SK-N-SH (cell line): ENCODE data around the gene STX18. TPM values are rescaled to one million over a fixed set of nuclear protein-coding genes. Genes with fewer than 3 reads are reported as not detected.

ENCODE experiments used
- CTCF ChIA-PET: fragments of 300-600, 350-600 bp; formaldehyde crosslinking; extraction: SDS; loops from one replicate; lab custom pipeline; 2021; lab: Yijun Ruan, JAX
- POLR2A ChIA-PET: fragments of 350-600 bp; sonication (Branson Sonifier 250); formaldehyde crosslinking; extraction: SDS; loops from one replicate; lab custom pipeline; 2020; ENCODE audit warnings: antibody characterized with exemption, inconsistent platforms; lab: Yijun Ruan, JAX
- DNase-seq: peaks from one replicate; pipeline ENCODE4 v3.0.0; 2012
- H2AFZ ChIP-seq: fragments of 200-600 bp; sonication (generic); 2 replicates; pipeline ENCODE4 v1.8.1; 2016; ENCODE audit warnings: antibody characterized with exemption, mild to moderate bottlenecking, low read depth
- H3F3A ChIP-seq: fragments of 200-600 bp; sonication (generic); replicated peaks from 2 replicates; pipeline ENCODE3; 2016; ENCODE audit warnings: antibody characterized with exemption, mild to moderate bottlenecking; ENCODE audit not compliant: insufficient read depth
- H3K27ac ChIP-seq, 2 experiments: fragments of 200-500 bp in 1 of 2; fragments of 200-600 bp in 1 of 2; sonication (Bioruptor generic) in 1 of 2; sonication (generic), shearing (Covaris generic) in 1 of 2; 2 replicates each; pipeline versions ENCODE4 v1.5.1 to v1.6.1; 2014 to 2016; ENCODE audit warnings: low read depth in 2 of 2, inconsistent platforms in 1 of 2, low read length in 1 of 2, mild to moderate bottlenecking in 1 of 2, mixed read lengths in 1 of 2
- H3K27me3 ChIP-seq: fragments of 200-600 bp; sonication (generic), shearing (Covaris generic); 2 replicates; pipeline ENCODE4 v1.6.1; 2016; ENCODE audit warnings: mixed run types; ENCODE audit not compliant: insufficient read depth
- H3K36me3 ChIP-seq, 2 experiments: fragments of 200-500 bp in 1 of 2; fragments of 200-600 bp in 1 of 2; sonication (Bioruptor generic) in 1 of 2; sonication (generic) in 1 of 2; replicated peaks in 1 of 2; 2 replicates each; pipeline versions ENCODE3 to v1.5.1; 2014 to 2016; ENCODE audit warnings: low read length in 1 of 2, mild to moderate bottlenecking in 1 of 2; ENCODE audit not compliant: insufficient read depth in 2 of 2, control insufficient read depth in 1 of 2
- H3K4me1 ChIP-seq, 2 experiments: fragments of 200-500 bp in 1 of 2; fragments of 200-600 bp in 1 of 2; sonication (Bioruptor generic) in 1 of 2; sonication (generic), shearing (Covaris generic) in 1 of 2; 2 replicates each; pipeline versions ENCODE4 v1.5.1 to v1.6.1; 2014 to 2016; ENCODE audit warnings: low read depth in 1 of 2, low read length in 1 of 2, mixed run types in 1 of 2; ENCODE audit not compliant: insufficient read depth in 2 of 2, control insufficient read depth in 1 of 2
- H3K4me2 ChIP-seq: fragments of 200-600 bp; sonication (generic), shearing (Covaris generic); 2 replicates; pipeline ENCODE4 v1.6.1; 2017; ENCODE audit warnings: mixed run types
- H3K4me3 ChIP-seq, 2 experiments: fragments of 200-500 bp in 1 of 2; fragments of 200-600 bp in 1 of 2; sonication (Bioruptor generic) in 1 of 2; sonication (generic), shearing (Covaris generic) in 1 of 2; 2 replicates each; pipeline versions ENCODE4 v1.5.1 to v1.8.1; 2014 to 2016; ENCODE audit warnings: low read depth in 2 of 2, inconsistent platforms in 1 of 2, low read length in 1 of 2, mild to moderate bottlenecking in 1 of 2, mixed read lengths in 1 of 2, moderate library complexity in 1 of 2
- H3K79me2 ChIP-seq: fragments of 200-600 bp; sonication (generic); 2 replicates; pipeline ENCODE4 v1.8.1; 2017; ENCODE audit warnings: mild to moderate bottlenecking; ENCODE audit not compliant: insufficient read depth
- H3K9ac ChIP-seq: fragments of 200-600 bp; sonication (generic); 2 replicates; pipeline ENCODE4 v1.6.1; 2017; ENCODE audit warnings: mixed run types
- H3K9me2 ChIP-seq: fragments of 200-600 bp; sonication (generic); 2 replicates; pipeline ENCODE4 v1.6.1; 2017; ENCODE audit warnings: mixed run types
- H3K9me3 ChIP-seq: fragments of 200-600 bp; sonication (generic); 2 replicates; pipeline ENCODE4 v1.6.1; 2017; ENCODE audit warnings: mixed run types, mild to moderate bottlenecking, moderate library complexity
- H4K20me1 ChIP-seq: fragments of 200-600 bp; sonication (generic); 2 replicates; pipeline ENCODE4 v1.6.1; 2017; ENCODE audit warnings: mild to moderate bottlenecking, mixed run types; ENCODE audit not compliant: insufficient read depth
- ELF1 ChIP-seq: IDR thresholded peaks from 2 replicates; pipeline ENCODE4 v1.4.0; 2012
- FOSL2 ChIP-seq: IDR thresholded peaks from 2 replicates; pipeline ENCODE4 v1.4.0; 2012; ENCODE audit warnings: low read depth, mild to moderate bottlenecking, moderate library complexity, borderline replicate concordance
- FOXJ3 ChIP-seq: sonication (generic); formaldehyde crosslinking; IDR thresholded peaks from 2 replicates; pipeline ENCODE4 v1.5.1; 2020; ENCODE audit warnings: mild to moderate bottlenecking, missing genetic modification reagents
- FOXM1 ChIP-seq: IDR thresholded peaks from 2 replicates; pipeline ENCODE4 v1.4.0; 2012; ENCODE audit warnings: low read depth, mild to moderate bottlenecking
- GABPA ChIP-seq: IDR thresholded peaks from 2 replicates; pipeline ENCODE4 v1.4.0; 2012; ENCODE audit warnings: low read depth, mild to moderate bottlenecking
- MXI1 ChIP-seq: IDR thresholded peaks from 2 replicates; pipeline ENCODE4 v1.6.1; 2012; ENCODE audit warnings: mild to moderate bottlenecking, low read depth, low read length, improper control_type of control experiment
- RCOR1 ChIP-seq: fragments of 150-350 bp; IDR thresholded peaks from 2 replicates; pipeline ENCODE4 v1.6.1; 2017; ENCODE audit warnings: antibody characterized with exemption, low read length
- RFX5 ChIP-seq: IDR thresholded peaks from 2 replicates; pipeline ENCODE4 v1.6.1; 2012; ENCODE audit warnings: mild to moderate bottlenecking, improper control_type of control experiment, low read length
- SIN3A ChIP-seq: IDR thresholded peaks from 2 replicates; pipeline ENCODE4 v1.6.1; 2012; ENCODE audit warnings: low read depth, mild to moderate bottlenecking, low read length, moderate library complexity, borderline replicate concordance
- TAF1 ChIP-seq: IDR thresholded peaks from 2 replicates; pipeline ENCODE4 v1.6.1; 2012; ENCODE audit warnings: low read depth, mild to moderate bottlenecking, low read length, moderate library complexity, borderline replicate concordance
- WGBS: methylation state at CpG from one replicate; pipeline ENCODE4 v1.1.6; 2017; ENCODE audit warnings: low lambda C conversion rate; 5-methylcytosine and 5-hydroxymethylcytosine counted together
- polyA plus RNA-seq, 3 experiments: library from polyadenylated mRNA; depleted of rRNA; stranded (reverse); fragments of >200 nt; gene quantifications; 2 replicates each; pipeline ENCODE4 v1.2.3, GENCODE V29; 2012
- TF ChIP-seq, protein P1 (sequence below): IDR thresholded peaks from 2 replicates; pipeline ENCODE4 v1.4.0; 2012; ENCODE audit warnings: low read depth, borderline replicate concordance
- TF ChIP-seq, protein P2 (sequence below): IDR thresholded peaks from 2 replicates; pipeline ENCODE4; 2012
- TF ChIP-seq, protein P3 (sequence below): fragments of 150-350 bp; IDR thresholded peaks from 2 replicates; pipeline ENCODE4 v1.6.1; 2017; ENCODE audit warnings: antibody characterized with exemption, low read length, low read depth, borderline replicate concordance
- TF ChIP-seq, protein P4 (sequence below): IDR thresholded peaks from 2 replicates; pipeline ENCODE4 v1.4.0; 2012; ENCODE audit warnings: low read depth, borderline replicate concordance
- TF ChIP-seq, protein P5 (sequence below): IDR thresholded peaks from 2 replicates; pipeline ENCODE4 v1.6.1; 2012; ENCODE audit warnings: mild to moderate bottlenecking, low read depth, low read length, moderate library complexity
- TF ChIP-seq, protein P6 (sequence below): fragments of 150-350 bp; IDR thresholded peaks from 2 replicates; pipeline ENCODE4 v1.6.1; 2016; ENCODE audit warnings: mild to moderate bottlenecking, low read depth, low read length

The STX18 gene
- polyA plus RNA-seq, 1 of the 3 experiments (the other 2 are of a cell fraction), result 17.3 TPM

DNA sequence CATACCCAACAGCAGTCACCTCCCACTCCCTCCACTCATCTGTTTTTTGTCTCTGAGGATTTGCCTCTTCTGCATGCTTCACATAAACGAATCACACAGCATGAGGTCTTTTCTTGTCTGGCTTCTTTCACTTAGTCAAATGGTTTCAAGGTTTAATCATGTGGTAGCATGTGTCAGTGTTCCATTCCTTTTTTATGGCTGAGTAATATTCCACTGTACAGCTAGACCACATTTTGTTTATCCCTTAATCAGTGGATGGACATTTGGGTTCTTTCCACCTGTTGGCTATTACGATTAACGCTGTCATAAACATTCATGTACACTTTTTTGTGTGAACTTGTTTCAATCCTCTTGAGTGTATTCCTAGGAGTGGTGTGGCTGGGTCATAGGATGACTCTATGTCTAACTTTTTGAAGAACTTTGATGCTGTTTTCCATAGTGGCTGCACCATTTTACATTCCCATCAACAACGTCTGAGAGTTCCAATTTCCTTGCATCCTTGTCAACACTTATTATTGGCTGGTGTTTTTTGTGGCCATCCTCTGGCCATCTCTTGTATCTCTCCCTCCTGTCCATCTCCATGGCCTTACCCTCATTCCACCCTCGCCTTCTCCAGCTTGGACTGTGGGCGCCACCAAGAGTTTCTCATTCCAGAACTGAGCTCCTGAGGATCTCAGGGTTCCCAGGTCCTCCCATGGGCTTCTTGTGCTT, 167.3 kb downstream of the STX18 start:
- H3K9ac ChIP-seq, result no peak overlapping the region
- no peak overlapping the region for H2AFZ ChIP-seq
- H3K4me3 ChIP-seq, result no peak overlapping the region
- no peaks in the 10 kb centered on the region for H3K9me3 ChIP-seq
- no peaks in the 10 kb centered on the region for H3K9me2 ChIP-seq
- 53% methylated on average over 6 of the region's 6 CpGs for WGBS
- H3K27ac ChIP-seq, result no peak overlapping the region
- no peaks in the 10 kb centered on the region for H4K20me1 ChIP-seq
- TF ChIP-seq ELF1, result no peak
- TF ChIP-seq, protein P1, sequence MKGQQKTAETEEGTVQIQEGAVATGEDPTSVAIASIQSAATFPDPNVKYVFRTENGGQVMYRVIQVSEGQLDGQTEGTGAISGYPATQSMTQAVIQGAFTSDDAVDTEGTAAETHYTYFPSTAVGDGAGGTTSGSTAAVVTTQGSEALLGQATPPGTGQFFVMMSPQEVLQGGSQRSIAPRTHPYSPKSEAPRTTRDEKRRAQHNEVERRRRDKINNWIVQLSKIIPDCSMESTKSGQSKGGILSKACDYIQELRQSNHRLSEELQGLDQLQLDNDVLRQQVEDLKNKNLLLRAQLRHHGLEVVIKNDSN, result no peak
- no peak for TF ChIP-seq FOXJ3 (CRISPR knock-in tag)
- TF ChIP-seq, protein P2, sequence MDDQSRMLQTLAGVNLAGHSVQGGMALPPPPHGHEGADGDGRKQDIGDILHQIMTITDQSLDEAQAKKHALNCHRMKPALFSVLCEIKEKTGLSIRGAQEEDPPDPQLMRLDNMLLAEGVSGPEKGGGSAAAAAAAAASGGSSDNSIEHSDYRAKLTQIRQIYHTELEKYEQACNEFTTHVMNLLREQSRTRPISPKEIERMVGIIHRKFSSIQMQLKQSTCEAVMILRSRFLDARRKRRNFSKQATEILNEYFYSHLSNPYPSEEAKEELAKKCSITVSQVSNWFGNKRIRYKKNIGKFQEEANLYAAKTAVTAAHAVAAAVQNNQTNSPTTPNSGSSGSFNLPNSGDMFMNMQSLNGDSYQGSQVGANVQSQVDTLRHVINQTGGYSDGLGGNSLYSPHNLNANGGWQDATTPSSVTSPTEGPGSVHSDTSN, result no peak
- no peak for TF ChIP-seq GABPA
- TF ChIP-seq SIN3A, result no peak
- TF ChIP-seq, protein P3, sequence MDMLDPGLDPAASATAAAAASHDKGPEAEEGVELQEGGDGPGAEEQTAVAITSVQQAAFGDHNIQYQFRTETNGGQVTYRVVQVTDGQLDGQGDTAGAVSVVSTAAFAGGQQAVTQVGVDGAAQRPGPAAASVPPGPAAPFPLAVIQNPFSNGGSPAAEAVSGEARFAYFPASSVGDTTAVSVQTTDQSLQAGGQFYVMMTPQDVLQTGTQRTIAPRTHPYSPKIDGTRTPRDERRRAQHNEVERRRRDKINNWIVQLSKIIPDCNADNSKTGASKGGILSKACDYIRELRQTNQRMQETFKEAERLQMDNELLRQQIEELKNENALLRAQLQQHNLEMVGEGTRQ, result no peak
- TF ChIP-seq, protein P4, sequence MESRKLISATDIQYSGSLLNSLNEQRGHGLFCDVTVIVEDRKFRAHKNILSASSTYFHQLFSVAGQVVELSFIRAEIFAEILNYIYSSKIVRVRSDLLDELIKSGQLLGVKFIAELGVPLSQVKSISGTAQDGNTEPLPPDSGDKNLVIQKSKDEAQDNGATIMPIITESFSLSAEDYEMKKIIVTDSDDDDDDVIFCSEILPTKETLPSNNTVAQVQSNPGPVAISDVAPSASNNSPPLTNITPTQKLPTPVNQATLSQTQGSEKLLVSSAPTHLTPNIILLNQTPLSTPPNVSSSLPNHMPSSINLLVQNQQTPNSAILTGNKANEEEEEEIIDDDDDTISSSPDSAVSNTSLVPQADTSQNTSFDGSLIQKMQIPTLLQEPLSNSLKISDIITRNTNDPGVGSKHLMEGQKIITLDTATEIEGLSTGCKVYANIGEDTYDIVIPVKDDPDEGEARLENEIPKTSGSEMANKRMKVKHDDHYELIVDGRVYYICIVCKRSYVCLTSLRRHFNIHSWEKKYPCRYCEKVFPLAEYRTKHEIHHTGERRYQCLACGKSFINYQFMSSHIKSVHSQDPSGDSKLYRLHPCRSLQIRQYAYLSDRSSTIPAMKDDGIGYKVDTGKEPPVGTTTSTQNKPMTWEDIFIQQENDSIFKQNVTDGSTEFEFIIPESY, result no peak
- no peak for TF ChIP-seq TAF1
- TF ChIP-seq MXI1, result no peak
- TF ChIP-seq FOXM1, result no peak
- TF ChIP-seq, protein P5, sequence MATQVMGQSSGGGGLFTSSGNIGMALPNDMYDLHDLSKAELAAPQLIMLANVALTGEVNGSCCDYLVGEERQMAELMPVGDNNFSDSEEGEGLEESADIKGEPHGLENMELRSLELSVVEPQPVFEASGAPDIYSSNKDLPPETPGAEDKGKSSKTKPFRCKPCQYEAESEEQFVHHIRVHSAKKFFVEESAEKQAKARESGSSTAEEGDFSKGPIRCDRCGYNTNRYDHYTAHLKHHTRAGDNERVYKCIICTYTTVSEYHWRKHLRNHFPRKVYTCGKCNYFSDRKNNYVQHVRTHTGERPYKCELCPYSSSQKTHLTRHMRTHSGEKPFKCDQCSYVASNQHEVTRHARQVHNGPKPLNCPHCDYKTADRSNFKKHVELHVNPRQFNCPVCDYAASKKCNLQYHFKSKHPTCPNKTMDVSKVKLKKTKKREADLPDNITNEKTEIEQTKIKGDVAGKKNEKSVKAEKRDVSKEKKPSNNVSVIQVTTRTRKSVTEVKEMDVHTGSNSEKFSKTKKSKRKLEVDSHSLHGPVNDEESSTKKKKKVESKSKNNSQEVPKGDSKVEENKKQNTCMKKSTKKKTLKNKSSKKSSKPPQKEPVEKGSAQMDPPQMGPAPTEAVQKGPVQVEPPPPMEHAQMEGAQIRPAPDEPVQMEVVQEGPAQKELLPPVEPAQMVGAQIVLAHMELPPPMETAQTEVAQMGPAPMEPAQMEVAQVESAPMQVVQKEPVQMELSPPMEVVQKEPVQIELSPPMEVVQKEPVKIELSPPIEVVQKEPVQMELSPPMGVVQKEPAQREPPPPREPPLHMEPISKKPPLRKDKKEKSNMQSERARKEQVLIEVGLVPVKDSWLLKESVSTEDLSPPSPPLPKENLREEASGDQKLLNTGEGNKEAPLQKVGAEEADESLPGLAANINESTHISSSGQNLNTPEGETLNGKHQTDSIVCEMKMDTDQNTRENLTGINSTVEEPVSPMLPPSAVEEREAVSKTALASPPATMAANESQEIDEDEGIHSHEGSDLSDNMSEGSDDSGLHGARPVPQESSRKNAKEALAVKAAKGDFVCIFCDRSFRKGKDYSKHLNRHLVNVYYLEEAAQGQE, result no peak
- TF ChIP-seq FOSL2, result no peak
- TF ChIP-seq RFX5, result no peak
- TF ChIP-seq, protein P6, sequence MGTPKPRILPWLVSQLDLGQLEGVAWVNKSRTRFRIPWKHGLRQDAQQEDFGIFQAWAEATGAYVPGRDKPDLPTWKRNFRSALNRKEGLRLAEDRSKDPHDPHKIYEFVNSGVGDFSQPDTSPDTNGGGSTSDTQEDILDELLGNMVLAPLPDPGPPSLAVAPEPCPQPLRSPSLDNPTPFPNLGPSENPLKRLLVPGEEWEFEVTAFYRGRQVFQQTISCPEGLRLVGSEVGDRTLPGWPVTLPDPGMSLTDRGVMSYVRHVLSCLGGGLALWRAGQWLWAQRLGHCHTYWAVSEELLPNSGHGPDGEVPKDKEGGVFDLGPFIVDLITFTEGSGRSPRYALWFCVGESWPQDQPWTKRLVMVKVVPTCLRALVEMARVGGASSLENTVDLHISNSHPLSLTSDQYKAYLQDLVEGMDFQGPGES, result no peak
- no peak for TF ChIP-seq RCOR1
- CTCF ChIA-PET, result interaction anchor here (1.1 to 1.5 kb wide), 2 partner anchors 10 to 53 kb away, joined by 3 to 4 read pairs; no protein-coding TSS in a partner anchor
- POLR2A ChIA-PET, result no interaction called here
- no peaks in the 10 kb centered on the region for H3K36me3 ChIP-seq
- 0 out of 2 replicates have a peak, but pooled peaks cover 7% of the 10 kb centered on the region for H3K27me3 ChIP-seq
- H3K79me2 ChIP-seq, result no peaks in the 10 kb centered on the region
- no peak overlapping the region for H3K4me2 ChIP-seq
- H3F3A ChIP-seq, result no peaks in the 10 kb centered on the region
- H3K4me1 ChIP-seq, result no peaks in the 10 kb centered on the region; a peak in 1 of 4 replicates
- DNase-seq, result no peak
